OCI-LY1 (cell line): ENCODE measurements around the gene SH3GL2.

Experiments used
- CTCF ChIP-seq: fragments of 200-600 bp; sonication (generic), shearing (Covaris generic); IDR thresholded peaks from 2 replicates; pipeline ENCODE4 v1.5.1; 2017; ENCODE audit warnings: mild to moderate bottlenecking, antibody characterized with exemption, low read length, moderate library complexity, mixed read lengths
- EZH2 ChIP-seq: fragments of 200-600 bp; sonication (generic), shearing (Covaris generic); IDR thresholded peaks from 2 replicates; pipeline ENCODE4 v1.8.0; 2017; ENCODE audit warnings: borderline replicate concordance, mixed run types, mild to moderate bottlenecking, antibody characterized with exemption, low read length, moderate library complexity, mixed read lengths

- TF ChIP-seq CTCF (no peak), EZH2 (no peak)
Observed at GRCh38 chr9:17695482-17695881, 116.6 kb downstream of the SH3GL2 start.
